CD14-positive monocyte (primary cell): ENCODE results near the gene FHOD3. TPM values are rescaled to one million over a fixed set of nuclear protein-coding genes. Genes with fewer than 3 reads are reported as not detected.

Experiments
- DNase-seq, 3 donors: peaks; one replicate each; pipeline ENCODE4 v3.0.0-alpha.2; 2011 to 2022
- H2AFZ ChIP-seq: 2 replicates; pipeline ENCODE4 v1.6.0; 2012; ENCODE audit warnings: mild to moderate bottlenecking, low read depth, low read length, inconsistent platforms; ENCODE audit not compliant: insufficient read depth, poor library complexity, severe bottlenecking
- H3K27ac ChIP-seq, 2 donors: 1 replicate in 1 of 2; 2 replicates in 1 of 2; pipeline ENCODE4 v1.5.1; 2012 to 2013; ENCODE audit warnings: low read length in 2 of 2, control low read depth in 1 of 2, inconsistent platforms in 1 of 2, low read depth in 1 of 2, mild to moderate bottlenecking in 1 of 2
- H3K27me3 ChIP-seq, 2 donors: one replicate each; pipeline versions ENCODE4 v1.6.0 to v1.6.1; 2011 to 2013; ENCODE audit warnings: low read length in 2 of 2; ENCODE audit not compliant: control insufficient read depth in 2 of 2, insufficient read depth in 2 of 2
- H3K36me3 ChIP-seq, 2 donors: replicated peaks in 1 of 2; 1 replicate in 1 of 2; 2 replicates in 1 of 2; pipeline versions ENCODE4 v1.5.1 to v1.6.1; 2012 to 2013; ENCODE audit warnings: low read length in 2 of 2, control low read depth in 1 of 2, inconsistent platforms in 1 of 2, mild to moderate bottlenecking in 1 of 2; ENCODE audit not compliant: insufficient read depth in 2 of 2, control insufficient read depth in 1 of 2
- H3K4me1 ChIP-seq, 2 donors: 1 replicate in 1 of 2; 2 replicates in 1 of 2; pipeline versions ENCODE4 v1.5.1 to v1.6.1; 2012 to 2013; ENCODE audit warnings: low read length in 2 of 2, control low read depth in 1 of 2, inconsistent platforms in 1 of 2, mild to moderate bottlenecking in 1 of 2, moderate library complexity in 1 of 2; ENCODE audit not compliant: insufficient read depth in 2 of 2, control insufficient read depth in 1 of 2
- H3K4me2 ChIP-seq: replicated peaks from 2 replicates; pipeline ENCODE3; 2012; ENCODE audit warnings: low read length, moderate library complexity, mild to moderate bottlenecking; ENCODE audit not compliant: poor library complexity, severe bottlenecking; ENCODE audit errors: extremely low read depth
- H3K4me3 ChIP-seq, 3 experiments: fragments of 200-600 bp in 1 of 3; sonication (generic) in 1 of 3; replicated peaks in 1 of 3; 1 replicate in 2 of 3; 2 replicates in 1 of 3; pipeline ENCODE4 v1.5.1; 2011 to 2013; ENCODE audit warnings: low read length in 3 of 3, mild to moderate bottlenecking in 3 of 3, control low read depth in 2 of 3, low read depth in 2 of 3, inconsistent platforms in 1 of 3, moderate library complexity in 1 of 3
- H3K79me2 ChIP-seq: 2 replicates; pipeline ENCODE4 v1.6.0; 2012; ENCODE audit warnings: mild to moderate bottlenecking, control low read depth, inconsistent platforms, low read length, moderate library complexity; ENCODE audit not compliant: insufficient read depth
- H3K9ac ChIP-seq: 2 replicates; pipeline ENCODE4 v1.6.0; 2017; ENCODE audit warnings: low read length, mild to moderate bottlenecking; ENCODE audit not compliant: insufficient read depth, poor library complexity, severe bottlenecking
- H3K9me3 ChIP-seq, 2 donors: replicated peaks in 1 of 2; 1 replicate in 1 of 2; 2 replicates in 1 of 2; pipeline versions ENCODE4 v1.5.1 to v1.6.1; 2012 to 2013; ENCODE audit warnings: low read length in 2 of 2, control low read depth in 1 of 2; ENCODE audit not compliant: control insufficient read depth in 1 of 2, insufficient read depth in 1 of 2
- H4K20me1 ChIP-seq: 2 replicates; pipeline ENCODE4 v1.6.0; 2012; ENCODE audit warnings: mild to moderate bottlenecking, low read length, control low read depth, moderate library complexity; ENCODE audit not compliant: insufficient read depth
- H3K27ac Mint-ChIP-seq, 7 donors: one replicate each; pipeline ENCODE4 v1.8.0; 2020; ENCODE audit warnings: mild to moderate bottlenecking in 7 of 7, mixed read lengths in 7 of 7, moderate library complexity in 6 of 7, inconsistent platforms in 2 of 7
- H3K27me3 Mint-ChIP-seq, 3 donors: one replicate each; pipeline ENCODE4 v1.8.0; 2021 to 2022; ENCODE audit warnings: low read depth in 3 of 3, mild to moderate bottlenecking in 3 of 3, mixed read lengths in 3 of 3, moderate library complexity in 3 of 3, inconsistent platforms in 1 of 3
- H3K36me3 Mint-ChIP-seq, 2 donors: one replicate each; pipeline ENCODE4 v1.8.0; 2020; ENCODE audit warnings: mixed read lengths in 2 of 2, inconsistent platforms in 1 of 2, mild to moderate bottlenecking in 1 of 2
- H3K4me1 Mint-ChIP-seq: one replicate; pipeline ENCODE4 v1.8.0; 2020; ENCODE audit warnings: mild to moderate bottlenecking, mixed read lengths
- H3K4me3 Mint-ChIP-seq, 2 donors: one replicate each; pipeline ENCODE4 v1.8.0; 2020; ENCODE audit warnings: mild to moderate bottlenecking in 2 of 2, mixed read lengths in 2 of 2, moderate library complexity in 1 of 2
- H3K9me3 Mint-ChIP-seq, 7 donors: one replicate each; pipeline ENCODE4 v1.8.0; 2020 to 2022; ENCODE audit warnings: mixed read lengths in 7 of 7, mild to moderate bottlenecking in 6 of 7, moderate library complexity in 6 of 7, inconsistent platforms in 2 of 7
- WGBS: methylation state at CpG from one replicate; pipeline ENCODE4 v1.1.5; 2013; ENCODE audit warnings: missing lambda C conversion rate; ENCODE audit not compliant: insufficient coverage; 5-methylcytosine and 5-hydroxymethylcytosine counted together
- intact Hi-C, 2 donors: fragments of 100-400 bp; cut with micrococcal nuclease; formaldehyde crosslinking; loops; one replicate each; pipeline versions ENCODE4 v1.15.0 to v1.15.1; 2023
- polyA plus RNA-seq, 3 donors: library from polyadenylated mRNA; depleted of rRNA in 1 of 3; unstranded in 2 of 3; stranded (reverse) in 1 of 3; fragments of 300-500 nt in 2 of 3; fragments of >200 nt in 1 of 3; fragmentation: Illumina TruSeq in 2 of 3; gene quantifications; 1 replicate in 2 of 3; 2 replicates in 1 of 3; pipeline ENCODE4 v1.2.3, GENCODE V29; 2012 to 2021
- TF ChIP-seq, protein P1 (sequence below): fragments of 200-600 bp; IDR thresholded peaks from one replicate; pipeline ENCODE4 v1.8.0; 2022; ENCODE audit warnings: antibody characterized with exemption, mild to moderate bottlenecking

Gene FHOD3
- polyA plus RNA-seq, 3 donors = not detected

DNA sequence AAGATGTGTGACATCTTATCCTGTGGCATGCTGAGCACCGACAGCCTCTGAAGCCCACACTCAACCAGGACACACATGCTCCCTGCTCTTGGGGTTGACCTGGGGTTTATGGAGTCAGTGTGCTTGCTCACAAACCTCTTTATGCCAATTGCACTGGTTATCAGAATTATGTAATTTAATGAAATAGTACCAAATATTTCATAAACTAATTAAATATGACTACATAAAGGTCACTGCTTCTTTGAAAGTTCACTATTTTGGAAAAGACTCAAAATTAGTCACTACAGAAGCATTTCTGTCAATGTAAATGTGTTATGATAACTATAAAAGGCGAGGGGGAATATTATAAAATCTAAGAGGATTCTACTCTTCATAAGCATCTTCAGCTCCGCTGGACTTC lies 76.7 kb downstream of the FHOD3 start:
- Mint-ChIP-seq H3K36me3 (no peaks in the 10 kb centered on the region), H3K27me3 (peaks cover 30 to 63% (median 56%) of the 10 kb centered on the region in 3 donors)

DNA sequence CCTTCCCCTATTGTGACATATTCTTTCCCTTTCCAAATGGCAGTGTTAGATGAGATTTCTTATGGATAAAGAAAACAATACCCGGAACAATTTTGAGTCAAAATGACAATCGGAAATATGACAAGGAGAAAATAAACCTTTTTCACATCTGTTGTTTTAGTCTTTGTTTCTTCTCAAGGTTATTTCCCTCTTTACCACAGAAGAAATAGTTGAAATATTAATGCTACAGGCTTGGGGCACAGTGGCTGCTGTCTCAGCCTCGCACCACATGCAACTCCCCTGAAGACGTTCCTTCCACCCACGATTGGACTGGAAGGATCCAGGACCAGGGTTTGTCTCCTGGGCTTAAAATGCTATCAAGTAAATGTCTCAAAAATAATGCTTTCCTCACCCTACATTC lies 77.6 kb downstream of the FHOD3 start:
- no peak overlapping the region for H3K4me2 ChIP-seq
- no peaks in the 10 kb centered on the region for H3K79me2 ChIP-seq
- Mint-ChIP-seq H3K4me1 (peaks cover 9% of the 10 kb centered on the region), H3K36me3 (no peaks in the 10 kb centered on the region), H3K27me3 (peaks cover 28 to 66% (median 61%) of the 10 kb centered on the region in 3 donors), H3K4me3 (no peak overlapping the region), H3K9me3 (peaks cover 0 to 13% (median 6%) of the 10 kb centered on the region in 7 donors), H3K27ac (no peak overlapping the region)
- H3K9me3 ChIP-seq = no peaks in the 10 kb centered on the region
- no peak overlapping the region for H3K27ac ChIP-seq
- TF ChIP-seq, protein P1, sequence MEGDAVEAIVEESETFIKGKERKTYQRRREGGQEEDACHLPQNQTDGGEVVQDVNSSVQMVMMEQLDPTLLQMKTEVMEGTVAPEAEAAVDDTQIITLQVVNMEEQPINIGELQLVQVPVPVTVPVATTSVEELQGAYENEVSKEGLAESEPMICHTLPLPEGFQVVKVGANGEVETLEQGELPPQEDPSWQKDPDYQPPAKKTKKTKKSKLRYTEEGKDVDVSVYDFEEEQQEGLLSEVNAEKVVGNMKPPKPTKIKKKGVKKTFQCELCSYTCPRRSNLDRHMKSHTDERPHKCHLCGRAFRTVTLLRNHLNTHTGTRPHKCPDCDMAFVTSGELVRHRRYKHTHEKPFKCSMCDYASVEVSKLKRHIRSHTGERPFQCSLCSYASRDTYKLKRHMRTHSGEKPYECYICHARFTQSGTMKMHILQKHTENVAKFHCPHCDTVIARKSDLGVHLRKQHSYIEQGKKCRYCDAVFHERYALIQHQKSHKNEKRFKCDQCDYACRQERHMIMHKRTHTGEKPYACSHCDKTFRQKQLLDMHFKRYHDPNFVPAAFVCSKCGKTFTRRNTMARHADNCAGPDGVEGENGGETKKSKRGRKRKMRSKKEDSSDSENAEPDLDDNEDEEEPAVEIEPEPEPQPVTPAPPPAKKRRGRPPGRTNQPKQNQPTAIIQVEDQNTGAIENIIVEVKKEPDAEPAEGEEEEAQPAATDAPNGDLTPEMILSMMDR = no peak
- 83% methylated on average over 3 of the region's 5 CpGs for WGBS
- no peak overlapping the region for H3K4me3 ChIP-seq
- no peaks in the 10 kb centered on the region for H3K4me1 ChIP-seq
- H3K27me3 ChIP-seq = peaks cover 20 to 31% of the 10 kb centered on the region in 2 donors
- H3K36me3 ChIP-seq = no peaks in the 10 kb centered on the region
- DNase-seq = no peak
- no peaks in the 10 kb centered on the region for H4K20me1 ChIP-seq
- no peak overlapping the region for H3K9ac ChIP-seq
- intact Hi-C loops = loop anchor here in 1 of 2 donors (10.0 kb wide), 1 partner anchor 60 kb away; no protein-coding TSS in a partner anchor
- no peak overlapping the region for H2AFZ ChIP-seq

More for the DNA sequence above, 76.7 kb downstream of the FHOD3 start:
- DNase-seq = no peak
- no peak overlapping the region for H2AFZ ChIP-seq
- H3K4me1 Mint-ChIP-seq = peaks cover 9% of the 10 kb centered on the region
- no peak overlapping the region for H3K4me3 Mint-ChIP-seq
- intact Hi-C loops = loop anchor here in 1 of 2 donors (10.0 kb wide), 1 partner anchor 61 kb away; no protein-coding TSS in a partner anchor
- no peaks in the 10 kb centered on the region for H3K79me2 ChIP-seq
- no peaks in the 10 kb centered on the region for H4K20me1 ChIP-seq
- peaks cover 0 to 13% (median 6%) of the 10 kb centered on the region in 7 donors for H3K9me3 Mint-ChIP-seq
- no peak overlapping the region for H3K4me2 ChIP-seq
- WGBS = no CpG with 5 or more reads among the region's 3 CpGs
- H3K27ac Mint-ChIP-seq = no peak overlapping the region
- H3K36me3 ChIP-seq = no peaks in the 10 kb centered on the region
- H3K9me3 ChIP-seq = no peaks in the 10 kb centered on the region
- no peak overlapping the region for H3K9ac ChIP-seq
- no peaks in the 10 kb centered on the region for H3K4me1 ChIP-seq
- no peak overlapping the region for H3K27ac ChIP-seq
- TF ChIP-seq, protein P1 = no peak
- no peak overlapping the region for H3K4me3 ChIP-seq
- peaks cover 20 to 31% of the 10 kb centered on the region in 2 donors for H3K27me3 ChIP-seq
